ENCODE data around the gene FN1.

Gene FN1

GRCh38 chr2:215405722-215406581 lies 29.9 kb downstream of the FN1 start:
- no peak for DNase-seq

GRCh38 chr2:215404348-215405012 lies 31.4 kb downstream of the FN1 start:
- no peak for DNase-seq

- no peak for DNase-seq
Measured at GRCh38 chr2:215403441-215404347, 32.2 kb downstream of the FN1 start.

GRCh38 chr2:215401896-215402379 lies 33.9 kb downstream of the FN1 start:
- no peak for DNase-seq

GRCh38 chr2:215399067-215399716 lies 36.7 kb downstream of the FN1 start:
- DNase-seq, result no peak

GRCh38 chr2:215397632-215398341 lies 38.1 kb downstream of the FN1 start:
- no peak for DNase-seq

- DNase-seq, result no peak
Measured at GRCh38 chr2:215396595-215397313, 39.1 kb downstream of the FN1 start.

GRCh38 chr2:215395687-215396460 lies 40.0 kb downstream of the FN1 start:
- DNase-seq, result no peak

- DNase-seq, result no peak
Measured at GRCh38 chr2:215394102-215394805, 41.6 kb downstream of the FN1 start.

GRCh38 chr2:215392687-215393270 lies 43.1 kb downstream of the FN1 start:
- no peak for DNase-seq

- no peak for DNase-seq
Measured at GRCh38 chr2:215392164-215392563, 43.7 kb downstream of the FN1 start.

GRCh38 chr2:215391531-215391930 lies 44.3 kb downstream of the FN1 start:
- no peak for DNase-seq

- no peak for DNase-seq
Measured at GRCh38 chr2:215390550-215390913, 45.3 kb downstream of the FN1 start.

- DNase-seq, result no peak
Measured at GRCh38 chr2:215388002-215388728, 47.7 kb downstream of the FN1 start.

- DNase-seq, result no peak
Measured at GRCh38 chr2:215386566-215386965, 49.3 kb downstream of the FN1 start.

GRCh38 chr2:215384710-215385109 lies 51.2 kb downstream of the FN1 start:
- no peak for DNase-seq

GRCh38 chr2:215383652-215384279 lies 52.1 kb downstream of the FN1 start:
- DNase-seq, result no peak

GRCh38 chr2:215382480-215382879 lies 53.4 kb downstream of the FN1 start:
- no peak for DNase-seq
